ENCODE measurements around the gene RAB11A. TPM values are rescaled to one million over a fixed set of nuclear protein-coding genes. Genes with fewer than 3 reads are reported as not detected.

The RAB11A gene
- total and polyA plus RNA-seq, 12 donors: 45.7 to 705 (median 348) TPM

- Histone ChIP-seq H3K4me1 (replicated peaks in 1 of 2) (peaks cover 13 to 37% of the 10 kb centered on the region in 2 donors), H3K27ac (peak overlapping the region in 2 of 5 donors; percentile 10 to 19), H3K36me3 (replicated peaks in 1 of 2) (peaks cover 0 to 60% of the 10 kb centered on the region in 2 donors), H3K27me3 (no peaks in the 10 kb centered on the region), H3K4me3 (no peak overlapping the region), H3K9me3 (replicated peaks in 1 of 3) (no peaks in the 10 kb centered on the region)
- TF ChIP-seq, protein P1, sequence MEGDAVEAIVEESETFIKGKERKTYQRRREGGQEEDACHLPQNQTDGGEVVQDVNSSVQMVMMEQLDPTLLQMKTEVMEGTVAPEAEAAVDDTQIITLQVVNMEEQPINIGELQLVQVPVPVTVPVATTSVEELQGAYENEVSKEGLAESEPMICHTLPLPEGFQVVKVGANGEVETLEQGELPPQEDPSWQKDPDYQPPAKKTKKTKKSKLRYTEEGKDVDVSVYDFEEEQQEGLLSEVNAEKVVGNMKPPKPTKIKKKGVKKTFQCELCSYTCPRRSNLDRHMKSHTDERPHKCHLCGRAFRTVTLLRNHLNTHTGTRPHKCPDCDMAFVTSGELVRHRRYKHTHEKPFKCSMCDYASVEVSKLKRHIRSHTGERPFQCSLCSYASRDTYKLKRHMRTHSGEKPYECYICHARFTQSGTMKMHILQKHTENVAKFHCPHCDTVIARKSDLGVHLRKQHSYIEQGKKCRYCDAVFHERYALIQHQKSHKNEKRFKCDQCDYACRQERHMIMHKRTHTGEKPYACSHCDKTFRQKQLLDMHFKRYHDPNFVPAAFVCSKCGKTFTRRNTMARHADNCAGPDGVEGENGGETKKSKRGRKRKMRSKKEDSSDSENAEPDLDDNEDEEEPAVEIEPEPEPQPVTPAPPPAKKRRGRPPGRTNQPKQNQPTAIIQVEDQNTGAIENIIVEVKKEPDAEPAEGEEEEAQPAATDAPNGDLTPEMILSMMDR (IDR thresholded peaks at IDR 0.05): no peak
- 88 to 91% (median 89%) methylated on average over 6 of the region's 6 CpGs for WGBS, 4 donors
- DNase-seq: no peak
- intact Hi-C loops (cut with DNase I): no loop called here
Measured at GRCh38 chr15:65883571-65883970, 14.3 kb downstream of the RAB11A start.

GRCh38 chr15:65884511-65884910, 15.2 kb downstream of the RAB11A start:
- no peak for TF ChIP-seq POLR2A (IDR thresholded peaks at IDR 0.05)
- TF ChIP-seq, protein P1 (IDR thresholded peaks at IDR 0.05): no peak
- Histone ChIP-seq H3K4me1 (replicated peaks in 1 of 2) (peaks cover 13 to 37% of the 10 kb centered on the region in 2 donors), H3K27ac (no peak overlapping the region), H3K36me3 (replicated peaks in 1 of 2) (peaks cover 0 to 55% of the 10 kb centered on the region in 2 donors), H3K4me3 (no peak overlapping the region), H3K9me3 (replicated peaks in 1 of 3) (no peaks in the 10 kb centered on the region), H3K27me3 (no peaks in the 10 kb centered on the region)
- intact Hi-C loops (cut with DNase I): no loop called here
- DNase-seq: no peak

GRCh38 chr15:65885668-65886218, 16.5 kb downstream of the RAB11A start:
- TF ChIP-seq, protein P1 (IDR thresholded peaks at IDR 0.05): no peak
- no peak for TF ChIP-seq POLR2A (IDR thresholded peaks at IDR 0.05)
- H3K4me1 ChIP-seq (replicated peaks in 1 of 2): peaks cover 13 to 30% of the 10 kb centered on the region in 2 donors
- intact Hi-C loops (cut with DNase I): no loop called here
- 51 to 57% (median 54%) methylated on average over 4 of the region's 4 CpGs for WGBS, 4 donors
- no peak overlapping the region for H3K27ac ChIP-seq
- no peaks in the 10 kb centered on the region for H3K9me3 ChIP-seq (replicated peaks in 1 of 3)
- no peak overlapping the region for H3K4me3 ChIP-seq
- DNase-seq: no peak
- peaks cover 0 to 49% of the 10 kb centered on the region in 2 donors for H3K36me3 ChIP-seq (replicated peaks in 1 of 2)
- no peaks in the 10 kb centered on the region for H3K27me3 ChIP-seq

GRCh38 chr15:65887565-65887964, 18.3 kb downstream of the RAB11A start:
- no peaks in the 10 kb centered on the region for H3K9me3 ChIP-seq (replicated peaks in 1 of 3)
- WGBS, 4 donors: 84 to 90% (median 87%) methylated on average over 3 of the region's 3 CpGs
- DNase-seq: no peak
- TF ChIP-seq POLR2A (IDR thresholded peaks at IDR 0.05): no peak
- TF ChIP-seq, protein P1 (IDR thresholded peaks at IDR 0.05): no peak
- no peaks in the 10 kb centered on the region for H3K27me3 ChIP-seq
- intact Hi-C loops (cut with DNase I): no loop called here
- peaks cover 13 to 22% of the 10 kb centered on the region in 2 donors for H3K4me1 ChIP-seq (replicated peaks in 1 of 2)
- no peak overlapping the region for H3K4me3 ChIP-seq
- no peak overlapping the region for H3K27ac ChIP-seq
- H3K36me3 ChIP-seq (replicated peaks in 1 of 2): peaks cover 0 to 45% of the 10 kb centered on the region in 2 donors

Measured in adrenal gland (tissue), 12 donors.